ENCODE measurements around the gene DIABLO. TPM values are rescaled to one million over a fixed set of nuclear protein-coding genes. Genes with fewer than 3 reads are reported as not detected.
A peak's percentile ranks its signal among the peaks of the same experiment; 100 is the strongest.

DIABLO gene
- total RNA-seq, 4 donors from 2014 or later: 51.3 to 64.1 (median 56.1) TPM

DNA sequence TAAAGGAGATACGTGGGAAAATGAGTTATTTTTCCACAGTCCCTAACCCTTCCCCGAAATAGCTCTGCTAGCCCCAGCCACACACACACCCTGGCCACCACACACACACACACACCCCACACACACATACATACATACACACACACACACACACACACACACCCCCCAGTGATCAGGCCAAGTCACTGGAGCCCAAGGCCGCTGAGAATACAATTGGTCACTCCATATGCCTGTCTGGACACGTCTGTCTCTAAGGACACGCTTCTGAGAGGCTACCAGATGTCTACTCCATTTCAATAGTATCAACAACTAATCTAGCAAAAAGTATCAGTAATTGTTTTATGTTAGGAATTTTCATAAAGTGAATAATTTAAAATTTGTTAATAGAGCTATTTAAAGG lies 13.0 kb upstream of the DIABLO start:
- no peaks in the 10 kb centered on the region for H3K4me1 ChIP-seq
- peaks cover 0 to 85% (median 0%) of the 10 kb centered on the region in 3 donors for H3K36me3 ChIP-seq
- H3K9me3 ChIP-seq: no peaks in the 10 kb centered on the region
- no peak overlapping the region for H3K27ac ChIP-seq
- TF ChIP-seq POLR2A (IDR thresholded peaks at IDR 0.05): no peak
- TF ChIP-seq, protein P1, sequence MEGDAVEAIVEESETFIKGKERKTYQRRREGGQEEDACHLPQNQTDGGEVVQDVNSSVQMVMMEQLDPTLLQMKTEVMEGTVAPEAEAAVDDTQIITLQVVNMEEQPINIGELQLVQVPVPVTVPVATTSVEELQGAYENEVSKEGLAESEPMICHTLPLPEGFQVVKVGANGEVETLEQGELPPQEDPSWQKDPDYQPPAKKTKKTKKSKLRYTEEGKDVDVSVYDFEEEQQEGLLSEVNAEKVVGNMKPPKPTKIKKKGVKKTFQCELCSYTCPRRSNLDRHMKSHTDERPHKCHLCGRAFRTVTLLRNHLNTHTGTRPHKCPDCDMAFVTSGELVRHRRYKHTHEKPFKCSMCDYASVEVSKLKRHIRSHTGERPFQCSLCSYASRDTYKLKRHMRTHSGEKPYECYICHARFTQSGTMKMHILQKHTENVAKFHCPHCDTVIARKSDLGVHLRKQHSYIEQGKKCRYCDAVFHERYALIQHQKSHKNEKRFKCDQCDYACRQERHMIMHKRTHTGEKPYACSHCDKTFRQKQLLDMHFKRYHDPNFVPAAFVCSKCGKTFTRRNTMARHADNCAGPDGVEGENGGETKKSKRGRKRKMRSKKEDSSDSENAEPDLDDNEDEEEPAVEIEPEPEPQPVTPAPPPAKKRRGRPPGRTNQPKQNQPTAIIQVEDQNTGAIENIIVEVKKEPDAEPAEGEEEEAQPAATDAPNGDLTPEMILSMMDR (IDR thresholded peaks at IDR 0.05): no peak
- H3K4me3 ChIP-seq: no peak overlapping the region
- no peak for DNase-seq
- no peaks in the 10 kb centered on the region for H3K27me3 ChIP-seq

DNA sequence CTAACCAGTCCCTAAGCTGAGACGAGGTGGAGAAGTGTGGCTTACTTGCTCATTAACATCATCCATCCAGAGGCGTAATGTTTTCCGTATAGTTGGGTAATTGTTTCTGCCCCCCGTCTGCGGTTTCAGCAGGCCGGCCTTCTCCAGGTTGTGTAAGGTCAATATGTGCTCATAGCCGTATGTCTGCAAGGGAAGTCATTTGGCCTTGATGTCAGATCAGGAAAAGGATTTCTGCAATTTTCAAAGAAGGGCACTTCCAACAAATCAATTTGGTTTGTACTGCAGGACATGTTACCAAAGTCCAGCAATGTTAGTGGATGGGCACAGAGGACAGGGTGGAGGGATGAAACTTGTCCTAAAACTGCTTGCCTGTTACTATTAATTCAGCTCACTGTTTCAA lies 9.9 kb upstream of the DIABLO start:
- TF ChIP-seq, protein P1 (IDR thresholded peaks at IDR 0.05): no peak
- TF ChIP-seq POLR2A (IDR thresholded peaks at IDR 0.05): no peak
- Histone ChIP-seq H3K4me1 (no peaks in the 10 kb centered on the region), H3K9me3 (no peaks in the 10 kb centered on the region), H3K36me3 (peaks cover 0 to 90% (median 0%) of the 10 kb centered on the region in 3 donors), H3K4me3 (no peak overlapping the region), H3K27me3 (no peaks in the 10 kb centered on the region), H3K27ac (no peak overlapping the region)
- no peak for DNase-seq

GRCh38 chr12:122232691-122233090 lies 6.8 kb upstream of the DIABLO start:
- no peak for DNase-seq
- Histone ChIP-seq H3K27ac (no peak overlapping the region), H3K36me3 (peaks cover 0 to 74% (median 0%) of the 10 kb centered on the region in 3 donors), H3K9me3 (no peaks in the 10 kb centered on the region), H3K27me3 (no peaks in the 10 kb centered on the region), H3K4me1 (no peaks in the 10 kb centered on the region), H3K4me3 (no peak overlapping the region)
- TF ChIP-seq, protein P1 (IDR thresholded peaks at IDR 0.05): no peak
- TF ChIP-seq POLR2A (IDR thresholded peaks at IDR 0.05): no peak

DNA sequence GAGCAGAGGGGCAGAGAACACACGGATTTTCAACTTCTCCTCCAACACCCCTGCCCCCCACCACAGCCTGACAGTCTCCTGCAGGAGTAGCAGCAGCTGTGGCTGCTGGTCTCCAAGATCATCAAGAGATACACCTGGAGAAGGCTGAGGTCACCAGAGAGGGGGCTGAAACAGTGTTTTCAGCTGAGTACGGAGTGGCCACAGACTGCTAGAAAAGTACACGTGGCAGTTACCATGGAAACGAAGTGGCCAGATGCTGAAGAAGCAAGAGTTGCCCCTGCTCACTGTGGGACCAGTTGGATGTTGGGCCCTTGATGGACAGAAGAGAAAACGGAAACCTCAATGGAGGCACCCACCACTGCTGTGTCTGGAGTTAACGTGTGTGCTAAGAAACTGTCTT lies 4.9 kb upstream of the DIABLO start:
- TF ChIP-seq POLR2A (IDR thresholded peaks at IDR 0.05): no peak
- TF ChIP-seq, protein P1 (IDR thresholded peaks at IDR 0.05): no peak
- no peak overlapping the region for H3K27ac ChIP-seq
- DNase-seq: no peak
- no peak overlapping the region for H3K4me3 ChIP-seq
- H3K4me1 ChIP-seq: peaks cover 0 to 8% (median 6%) of the 10 kb centered on the region in 4 donors
- H3K27me3 ChIP-seq: no peaks in the 10 kb centered on the region
- H3K36me3 ChIP-seq: peaks cover 0 to 59% (median 0%) of the 10 kb centered on the region in 3 donors
- H3K9me3 ChIP-seq: no peaks in the 10 kb centered on the region

- Histone ChIP-seq H3K9me3 (no peaks in the 10 kb centered on the region), H3K27me3 (no peaks in the 10 kb centered on the region), H3K4me1 (peaks cover 0 to 18% (median 13%) of the 10 kb centered on the region in 4 donors), H3K4me3 (no peak overlapping the region), H3K27ac (no peak overlapping the region), H3K36me3 (peaks cover 0 to 45% (median 0%) of the 10 kb centered on the region in 3 donors)
- no peak for DNase-seq
- TF ChIP-seq, protein P1 (IDR thresholded peaks at IDR 0.05): no peak
- TF ChIP-seq POLR2A (IDR thresholded peaks at IDR 0.05): no peak
Observed at GRCh38 chr12:122228092-122228491, 2.2 kb upstream of the DIABLO start.

- Histone ChIP-seq H3K27ac (peak overlapping the region in 1 of 4 donors; percentile 11), H3K4me1 (peaks cover 0 to 18% (median 13%) of the 10 kb centered on the region in 4 donors), H3K36me3 (peaks cover 0 to 45% (median 0%) of the 10 kb centered on the region in 3 donors), H3K27me3 (no peaks in the 10 kb centered on the region), H3K4me3 (no peak overlapping the region), H3K9me3 (no peaks in the 10 kb centered on the region)
- TF ChIP-seq, protein P1 (IDR thresholded peaks at IDR 0.05): no peak
- TF ChIP-seq POLR2A (IDR thresholded peaks at IDR 0.05): no peak
- no peak for DNase-seq
Observed at GRCh38 chr12:122227341-122227740, 1.5 kb upstream of the DIABLO start.

Measured in Peyer's patch (tissue), 4 donors.